AG08395 (cell line): ENCODE data around the gene CYB5R3.

Experiments
- DNase-seq: peaks from one replicate; pipeline ENCODE4 v3.0.0; 2012; ENCODE audit warnings: mixed read lengths, low spot score

Gene CYB5R3

GRCh38 chr22:42649246-42650099 is at the start of gene CYB5R3:
Gene CYB5R3 (minus strand): TSS chr22:42649392. CDS start chr22:42649315, 77 bp downstream.
- peak; percentile 96 for DNase-seq

GRCh38 chr22:42697542-42698013 is 48.4 kb upstream of the CYB5R3 start:
- peak; percentile 87 for DNase-seq

GRCh38 chr22:42696331-42696967 is 47.3 kb upstream of the CYB5R3 start:
- no peak for DNase-seq

GRCh38 chr22:42695294-42695693 is 46.1 kb upstream of the CYB5R3 start:
- no peak for DNase-seq

GRCh38 chr22:42693763-42694683 is 44.8 kb upstream of the CYB5R3 start:
- DNase-seq = no peak

GRCh38 chr22:42693055-42693762 is 44.0 kb upstream of the CYB5R3 start:
- no peak for DNase-seq

- no peak for DNase-seq
Observed at GRCh38 chr22:42692239-42693054, 43.3 kb upstream of the CYB5R3 start.

GRCh38 chr22:42691440-42691839 is 42.2 kb upstream of the CYB5R3 start:
- DNase-seq = no peak

- DNase-seq = peak; percentile 88
Observed at GRCh38 chr22:42688241-42689211, 39.3 kb upstream of the CYB5R3 start.

- DNase-seq = no peak
Observed at GRCh38 chr22:42686756-42687491, 37.7 kb upstream of the CYB5R3 start.

GRCh38 chr22:42685941-42686653 is 36.9 kb upstream of the CYB5R3 start:
- no peak for DNase-seq

- no peak for DNase-seq
Observed at GRCh38 chr22:42684462-42685195, 35.4 kb upstream of the CYB5R3 start.

- DNase-seq = peak; percentile 68
Observed at GRCh38 chr22:42683578-42684283, 34.5 kb upstream of the CYB5R3 start.

GRCh38 chr22:42682113-42682851 is 33.1 kb upstream of the CYB5R3 start:
- no peak for DNase-seq

GRCh38 chr22:42680648-42681047 is 31.5 kb upstream of the CYB5R3 start:
- peak; percentile 97 for DNase-seq

GRCh38 chr22:42679691-42680090 is 30.5 kb upstream of the CYB5R3 start:
- DNase-seq = no peak
